HEK293 (cell line): ENCODE data around the gene POGZ.

Experiments used
- RBAK ChIP-seq: fragments of 450-650 bp; formaldehyde crosslinking; IDR thresholded peaks from 2 replicates; pipeline ENCODE4 v1.5.1; 2016; ENCODE audit warnings: missing biosample characterization, missing genetic modification characterization
- ZBTB21 ChIP-seq: fragments of 450-650 bp; formaldehyde crosslinking; IDR thresholded peaks from 2 replicates; pipeline ENCODE4 v1.5.1; 2017; ENCODE audit warnings: missing biosample characterization, missing genetic modification characterization
- ZFHX2 ChIP-seq: fragments of 450-650 bp; formaldehyde crosslinking; conservative IDR thresholded peaks from 2 replicates; pipeline ENCODE4 v1.5.1; 2016; ENCODE audit warnings: missing biosample characterization, missing genetic modification characterization
- ZIC2 ChIP-seq: fragments of 450-650 bp; formaldehyde crosslinking; IDR thresholded peaks from 2 replicates; pipeline ENCODE4 v1.5.1; 2016; ENCODE audit warnings: missing biosample characterization, missing genetic modification characterization
- ZNF112 ChIP-seq: fragments of 450-650 bp; formaldehyde crosslinking; IDR thresholded peaks from 2 replicates; pipeline ENCODE4 v1.5.0; 2017; ENCODE audit warnings: missing biosample characterization, missing genetic modification characterization
- ZNF132 ChIP-seq: fragments of 450-650 bp; formaldehyde crosslinking; IDR thresholded peaks from 2 replicates; pipeline ENCODE4 v1.5.1; 2017; ENCODE audit warnings: missing biosample characterization, missing genetic modification characterization, borderline replicate concordance
- ZNF133 ChIP-seq: fragments of 450-650 bp; formaldehyde crosslinking; IDR thresholded peaks from 2 replicates; pipeline ENCODE4 v1.5.1; 2016; ENCODE audit warnings: missing biosample characterization, missing genetic modification characterization
- ZNF155 ChIP-seq: fragments of 450-650 bp; formaldehyde crosslinking; IDR thresholded peaks from 2 replicates; pipeline ENCODE4 v1.5.1; 2016; ENCODE audit warnings: missing biosample characterization, missing genetic modification characterization
- ZNF184 ChIP-seq: fragments of 450-650 bp; IDR thresholded peaks from 2 replicates; pipeline ENCODE4 v1.5.1; 2018; ENCODE audit warnings: missing biosample characterization, mild to moderate bottlenecking, missing genetic modification characterization
- ZNF202 ChIP-seq: fragments of 450-650 bp; formaldehyde crosslinking; IDR thresholded peaks from 2 replicates; pipeline ENCODE4 v1.5.1; 2016; ENCODE audit warnings: missing biosample characterization, missing genetic modification characterization, borderline replicate concordance
- ZNF274 ChIP-seq, 2 experiments: fragments of 200-500 bp in 1 of 2; fragments of 450-650 bp in 1 of 2; sonication (Bioruptor generic) in 1 of 2; formaldehyde crosslinking in 1 of 2; IDR thresholded peaks; 2 replicates each; pipeline versions ENCODE4 v1.5.1 to v1.6.1; 2014 to 2016; ENCODE audit warnings: borderline replicate concordance in 1 of 2, inconsistent platforms in 1 of 2, low read length in 1 of 2, missing biosample characterization in 1 of 2, missing genetic modification characterization in 1 of 2
- ZNF341 ChIP-seq: fragments of 450-650 bp; formaldehyde crosslinking; IDR thresholded peaks from 2 replicates; pipeline ENCODE4; 2016; ENCODE audit warnings: low read depth, missing biosample characterization, missing genetic modification characterization
- ZNF350 ChIP-seq: fragments of 450-650 bp; formaldehyde crosslinking; IDR thresholded peaks from 2 replicates; pipeline ENCODE4 v1.5.0; 2017; ENCODE audit warnings: missing biosample characterization, mild to moderate bottlenecking, missing genetic modification characterization
- ZNF555 ChIP-seq: fragments of 450-650 bp; formaldehyde crosslinking; conservative IDR thresholded peaks from 2 replicates; pipeline ENCODE4 v1.5.1; 2017; ENCODE audit warnings: missing biosample characterization, mild to moderate bottlenecking, missing genetic modification characterization, inconsistent platforms
- ZNF626 ChIP-seq: fragments of 450-650 bp; sonication (Bioruptor Pico); formaldehyde crosslinking; IDR thresholded peaks from 2 replicates; pipeline ENCODE4 v1.5.1; 2018; ENCODE audit warnings: missing biosample characterization, missing genetic modification characterization, inconsistent platforms
- ZNF658 ChIP-seq: fragments of 450-650 bp; formaldehyde crosslinking; IDR thresholded peaks from 2 replicates; pipeline ENCODE4; 2016; ENCODE audit warnings: missing biosample characterization, missing genetic modification characterization
- ZNF776 ChIP-seq: fragments of 450-650 bp; formaldehyde crosslinking; IDR thresholded peaks from 2 replicates; pipeline ENCODE4 v1.5.0; 2017; ENCODE audit warnings: missing biosample characterization, missing genetic modification characterization, borderline replicate concordance
- TF ChIP-seq, protein P1 (sequence below): fragments of 450-650 bp; formaldehyde crosslinking; IDR thresholded peaks from 2 replicates; pipeline ENCODE4 v1.5.1; 2016; ENCODE audit warnings: missing biosample characterization, missing genetic modification characterization, borderline replicate concordance
- TF ChIP-seq, protein P2 (sequence below): fragments of 450-650 bp; formaldehyde crosslinking; IDR thresholded peaks from 2 replicates; pipeline ENCODE4 v1.5.1; 2016; ENCODE audit warnings: missing biosample characterization, missing genetic modification characterization
- TF ChIP-seq, protein P3 (sequence below): fragments of 450-650 bp; formaldehyde crosslinking; IDR thresholded peaks from 2 replicates; pipeline ENCODE4; 2016; ENCODE audit warnings: missing biosample characterization, missing genetic modification characterization
- TF ChIP-seq, protein P4 (sequence below): fragments of 450-650 bp; formaldehyde crosslinking; IDR thresholded peaks from 2 replicates; pipeline ENCODE4 v1.5.1; 2016; ENCODE audit warnings: missing biosample characterization, missing genetic modification characterization
- TF ChIP-seq, protein P5 (sequence below): fragments of 450-650 bp; formaldehyde crosslinking; IDR thresholded peaks from 2 replicates; pipeline ENCODE4 v1.5.1; 2016; ENCODE audit warnings: missing biosample characterization, missing genetic modification characterization
- TF ChIP-seq, protein P6 (sequence below): fragments of 450-650 bp; formaldehyde crosslinking; conservative IDR thresholded peaks from 2 replicates; pipeline ENCODE4 v1.5.1; 2016; ENCODE audit warnings: low read depth, missing biosample characterization, missing genetic modification characterization

The POGZ gene

DNA sequence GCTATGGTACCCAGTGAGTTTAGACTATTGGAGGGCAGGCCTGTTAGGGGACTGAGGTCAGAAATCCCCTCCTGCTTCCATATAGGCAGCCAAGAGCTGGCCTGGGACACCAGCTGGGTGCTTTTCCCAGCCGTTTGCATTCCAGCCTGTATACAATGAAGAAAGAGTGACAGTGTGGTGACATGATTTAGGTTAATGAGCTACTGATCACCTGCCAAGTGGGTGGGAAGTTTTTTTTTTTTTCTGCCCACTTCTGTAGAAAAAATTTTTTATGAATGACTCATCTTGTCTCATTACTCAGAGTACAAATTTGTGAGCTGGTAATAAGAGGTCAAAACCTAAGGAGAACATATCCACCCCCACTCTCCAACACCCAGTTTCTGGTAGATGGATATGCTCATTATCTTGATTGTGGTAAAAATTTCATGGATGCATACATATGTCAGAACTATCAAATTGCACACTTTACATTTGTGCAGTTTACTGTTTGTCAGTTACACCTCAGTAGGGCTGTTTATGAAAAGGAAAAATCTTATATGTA lies 35.5 kb upstream of the POGZ start (continued):
- TF ChIP-seq, protein P1, sequence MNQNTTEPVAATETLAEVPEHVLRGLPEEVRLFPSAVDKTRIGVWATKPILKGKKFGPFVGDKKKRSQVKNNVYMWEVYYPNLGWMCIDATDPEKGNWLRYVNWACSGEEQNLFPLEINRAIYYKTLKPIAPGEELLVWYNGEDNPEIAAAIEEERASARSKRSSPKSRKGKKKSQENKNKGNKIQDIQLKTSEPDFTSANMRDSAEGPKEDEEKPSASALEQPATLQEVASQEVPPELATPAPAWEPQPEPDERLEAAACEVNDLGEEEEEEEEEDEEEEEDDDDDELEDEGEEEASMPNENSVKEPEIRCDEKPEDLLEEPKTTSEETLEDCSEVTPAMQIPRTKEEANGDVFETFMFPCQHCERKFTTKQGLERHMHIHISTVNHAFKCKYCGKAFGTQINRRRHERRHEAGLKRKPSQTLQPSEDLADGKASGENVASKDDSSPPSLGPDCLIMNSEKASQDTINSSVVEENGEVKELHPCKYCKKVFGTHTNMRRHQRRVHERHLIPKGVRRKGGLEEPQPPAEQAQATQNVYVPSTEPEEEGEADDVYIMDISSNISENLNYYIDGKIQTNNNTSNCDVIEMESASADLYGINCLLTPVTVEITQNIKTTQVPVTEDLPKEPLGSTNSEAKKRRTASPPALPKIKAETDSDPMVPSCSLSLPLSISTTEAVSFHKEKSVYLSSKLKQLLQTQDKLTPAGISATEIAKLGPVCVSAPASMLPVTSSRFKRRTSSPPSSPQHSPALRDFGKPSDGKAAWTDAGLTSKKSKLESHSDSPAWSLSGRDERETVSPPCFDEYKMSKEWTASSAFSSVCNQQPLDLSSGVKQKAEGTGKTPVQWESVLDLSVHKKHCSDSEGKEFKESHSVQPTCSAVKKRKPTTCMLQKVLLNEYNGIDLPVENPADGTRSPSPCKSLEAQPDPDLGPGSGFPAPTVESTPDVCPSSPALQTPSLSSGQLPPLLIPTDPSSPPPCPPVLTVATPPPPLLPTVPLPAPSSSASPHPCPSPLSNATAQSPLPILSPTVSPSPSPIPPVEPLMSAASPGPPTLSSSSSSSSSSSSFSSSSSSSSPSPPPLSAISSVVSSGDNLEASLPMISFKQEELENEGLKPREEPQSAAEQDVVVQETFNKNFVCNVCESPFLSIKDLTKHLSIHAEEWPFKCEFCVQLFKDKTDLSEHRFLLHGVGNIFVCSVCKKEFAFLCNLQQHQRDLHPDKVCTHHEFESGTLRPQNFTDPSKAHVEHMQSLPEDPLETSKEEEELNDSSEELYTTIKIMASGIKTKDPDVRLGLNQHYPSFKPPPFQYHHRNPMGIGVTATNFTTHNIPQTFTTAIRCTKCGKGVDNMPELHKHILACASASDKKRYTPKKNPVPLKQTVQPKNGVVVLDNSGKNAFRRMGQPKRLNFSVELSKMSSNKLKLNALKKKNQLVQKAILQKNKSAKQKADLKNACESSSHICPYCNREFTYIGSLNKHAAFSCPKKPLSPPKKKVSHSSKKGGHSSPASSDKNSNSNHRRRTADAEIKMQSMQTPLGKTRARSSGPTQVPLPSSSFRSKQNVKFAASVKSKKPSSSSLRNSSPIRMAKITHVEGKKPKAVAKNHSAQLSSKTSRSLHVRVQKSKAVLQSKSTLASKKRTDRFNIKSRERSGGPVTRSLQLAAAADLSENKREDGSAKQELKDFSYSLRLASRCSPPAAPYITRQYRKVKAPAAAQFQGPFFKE (tag by site-specific recombination): no peak
- peak; percentile 70; the same call in 1 of the 2 replicates for TF ChIP-seq ZBTB21 (tag by site-specific recombination)
- TF ChIP-seq, protein P2, sequence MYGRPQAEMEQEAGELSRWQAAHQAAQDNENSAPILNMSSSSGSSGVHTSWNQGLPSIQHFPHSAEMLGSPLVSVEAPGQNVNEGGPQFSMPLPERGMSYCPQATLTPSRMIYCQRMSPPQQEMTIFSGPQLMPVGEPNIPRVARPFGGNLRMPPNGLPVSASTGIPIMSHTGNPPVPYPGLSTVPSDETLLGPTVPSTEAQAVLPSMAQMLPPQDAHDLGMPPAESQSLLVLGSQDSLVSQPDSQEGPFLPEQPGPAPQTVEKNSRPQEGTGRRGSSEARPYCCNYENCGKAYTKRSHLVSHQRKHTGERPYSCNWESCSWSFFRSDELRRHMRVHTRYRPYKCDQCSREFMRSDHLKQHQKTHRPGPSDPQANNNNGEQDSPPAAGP (tag by site-specific recombination): peak; percentile 89
- TF ChIP-seq ZNF132 (tag by site-specific recombination): no peak
- TF ChIP-seq, protein P3, sequence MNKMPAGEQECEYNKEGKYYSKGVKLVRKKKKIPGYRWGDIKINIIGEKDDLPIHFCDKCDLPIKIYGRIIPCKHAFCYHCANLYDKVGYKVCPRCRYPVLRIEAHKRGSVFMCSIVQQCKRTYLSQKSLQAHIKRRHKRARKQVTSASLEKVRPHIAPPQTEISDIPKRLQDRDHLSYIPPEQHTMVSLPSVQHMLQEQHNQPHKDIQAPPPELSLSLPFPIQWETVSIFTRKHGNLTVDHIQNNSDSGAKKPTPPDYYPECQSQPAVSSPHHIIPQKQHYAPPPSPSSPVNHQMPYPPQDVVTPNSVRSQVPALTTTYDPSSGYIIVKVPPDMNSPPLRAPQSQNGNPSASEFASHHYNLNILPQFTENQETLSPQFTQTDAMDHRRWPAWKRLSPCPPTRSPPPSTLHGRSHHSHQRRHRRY (tag by site-specific recombination): no peak
- no peak for TF ChIP-seq ZNF155 (tag by site-specific recombination)
- TF ChIP-seq ZNF202: no peak
- no peak for TF ChIP-seq ZNF341 (tag by site-specific recombination)
- TF ChIP-seq ZNF184 (tag by site-specific recombination): peak; percentile 88
- peak; percentile 54 for TF ChIP-seq ZIC2 (tag by site-specific recombination)
- no peak for TF ChIP-seq ZNF112
- TF ChIP-seq ZFHX2 (tag by site-specific recombination): peak; percentile 97
- no peak for TF ChIP-seq ZNF133 (tag by site-specific recombination)
- TF ChIP-seq RBAK: no peak
- TF ChIP-seq, protein P4, sequence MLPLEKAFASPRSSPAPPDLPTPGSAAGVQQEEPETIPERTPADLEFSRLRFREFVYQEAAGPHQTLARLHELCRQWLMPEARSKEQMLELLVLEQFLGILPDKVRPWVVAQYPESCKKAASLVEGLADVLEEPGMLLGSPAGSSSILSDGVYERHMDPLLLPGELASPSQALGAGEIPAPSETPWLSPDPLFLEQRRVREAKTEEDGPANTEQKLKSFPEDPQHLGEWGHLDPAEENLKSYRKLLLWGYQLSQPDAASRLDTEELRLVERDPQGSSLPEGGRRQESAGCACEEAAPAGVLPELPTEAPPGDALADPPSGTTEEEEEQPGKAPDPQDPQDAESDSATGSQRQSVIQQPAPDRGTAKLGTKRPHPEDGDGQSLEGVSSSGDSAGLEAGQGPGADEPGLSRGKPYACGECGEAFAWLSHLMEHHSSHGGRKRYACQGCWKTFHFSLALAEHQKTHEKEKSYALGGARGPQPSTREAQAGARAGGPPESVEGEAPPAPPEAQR (tag by site-specific recombination): peak; percentile 45; the same call in 1 of the 2 replicates
- TF ChIP-seq ZNF626 (tag by site-specific recombination): no peak
- TF ChIP-seq, protein P5, sequence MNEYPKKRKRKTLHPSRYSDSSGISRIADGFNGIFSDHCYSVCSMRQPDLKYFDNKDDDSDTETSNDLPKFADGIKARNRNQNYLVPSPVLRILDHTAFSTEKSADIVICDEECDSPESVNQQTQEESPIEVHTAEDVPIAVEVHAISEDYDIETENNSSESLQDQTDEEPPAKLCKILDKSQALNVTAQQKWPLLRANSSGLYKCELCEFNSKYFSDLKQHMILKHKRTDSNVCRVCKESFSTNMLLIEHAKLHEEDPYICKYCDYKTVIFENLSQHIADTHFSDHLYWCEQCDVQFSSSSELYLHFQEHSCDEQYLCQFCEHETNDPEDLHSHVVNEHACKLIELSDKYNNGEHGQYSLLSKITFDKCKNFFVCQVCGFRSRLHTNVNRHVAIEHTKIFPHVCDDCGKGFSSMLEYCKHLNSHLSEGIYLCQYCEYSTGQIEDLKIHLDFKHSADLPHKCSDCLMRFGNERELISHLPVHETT (tag by site-specific recombination): peak; percentile 98
- no peak for TF ChIP-seq ZNF274 (IDR thresholded peaks at IDR 0.05; ENCODE audit: low read length)
- TF ChIP-seq ZNF274 (tag by site-specific recombination; IDR thresholded peaks at IDR 0.05; ENCODE audit: borderline replicate concordance): no peak
- no peak for TF ChIP-seq ZNF658 (tag by site-specific recombination)
- TF ChIP-seq ZNF776 (tag by site-specific recombination): no peak
- TF ChIP-seq ZNF555: no peak
- TF ChIP-seq ZNF350 (tag by site-specific recombination): no peak
- TF ChIP-seq, protein P6, sequence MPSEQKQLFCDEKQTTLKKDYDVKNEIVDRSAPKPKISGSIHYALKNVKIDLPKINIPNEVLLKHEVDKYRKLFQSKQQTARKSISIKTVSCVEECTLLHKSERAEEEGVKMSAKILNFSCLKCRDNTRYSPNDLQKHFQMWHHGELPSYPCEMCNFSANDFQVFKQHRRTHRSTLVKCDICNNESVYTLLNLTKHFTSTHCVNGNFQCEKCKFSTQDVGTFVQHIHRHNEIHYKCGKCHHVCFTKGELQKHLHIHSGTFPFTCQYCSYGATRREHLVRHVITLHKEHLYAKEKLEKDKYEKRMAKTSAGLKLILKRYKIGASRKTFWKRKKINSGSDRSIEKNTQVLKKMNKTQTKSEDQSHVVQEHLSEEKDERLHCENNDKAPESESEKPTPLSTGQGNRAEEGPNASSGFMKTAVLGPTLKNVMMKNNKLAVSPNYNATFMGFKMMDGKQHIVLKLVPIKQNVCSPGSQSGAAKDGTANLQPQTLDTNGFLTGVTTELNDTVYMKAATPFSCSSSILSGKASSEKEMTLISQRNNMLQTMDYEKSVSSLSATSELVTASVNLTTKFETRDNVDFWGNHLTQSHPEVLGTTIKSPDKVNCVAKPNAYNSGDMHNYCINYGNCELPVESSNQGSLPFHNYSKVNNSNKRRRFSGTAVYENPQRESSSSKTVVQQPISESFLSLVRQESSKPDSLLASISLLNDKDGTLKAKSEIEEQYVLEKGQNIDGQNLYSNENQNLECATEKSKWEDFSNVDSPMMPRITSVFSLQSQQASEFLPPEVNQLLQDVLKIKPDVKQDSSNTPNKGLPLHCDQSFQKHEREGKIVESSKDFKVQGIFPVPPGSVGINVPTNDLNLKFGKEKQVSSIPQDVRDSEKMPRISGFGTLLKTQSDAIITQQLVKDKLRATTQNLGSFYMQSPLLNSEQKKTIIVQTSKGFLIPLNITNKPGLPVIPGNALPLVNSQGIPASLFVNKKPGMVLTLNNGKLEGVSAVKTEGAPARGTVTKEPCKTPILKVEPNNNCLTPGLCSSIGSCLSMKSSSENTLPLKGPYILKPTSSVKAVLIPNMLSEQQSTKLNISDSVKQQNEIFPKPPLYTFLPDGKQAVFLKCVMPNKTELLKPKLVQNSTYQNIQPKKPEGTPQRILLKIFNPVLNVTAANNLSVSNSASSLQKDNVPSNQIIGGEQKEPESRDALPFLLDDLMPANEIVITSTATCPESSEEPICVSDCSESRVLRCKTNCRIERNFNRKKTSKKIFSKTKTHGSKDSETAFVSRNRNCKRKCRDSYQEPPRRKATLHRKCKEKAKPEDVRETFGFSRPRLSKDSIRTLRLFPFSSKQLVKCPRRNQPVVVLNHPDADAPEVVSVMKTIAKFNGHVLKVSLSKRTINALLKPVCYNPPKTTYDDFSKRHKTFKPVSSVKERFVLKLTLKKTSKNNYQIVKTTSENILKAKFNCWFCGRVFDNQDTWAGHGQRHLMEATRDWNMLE (tag by site-specific recombination): peak; percentile 52
